ENCODE measurements around the gene TRA2A. TPM values are rescaled to one million over a fixed set of nuclear protein-coding genes. Genes with fewer than 3 reads are reported as not detected.

TRA2A gene
- 10 to 100 TPM; 13.2 to 55.7 (median 30.6) TPM for total RNA-seq
- 10 to 100 TPM; 32.5 to 37.6 TPM for polyA plus RNA-seq
- long read RNA-seq, donor 1, transcript TRA2A-201 (8 exons, 1,845 nt) = major isoform, 17 of 21 reads
- long read RNA-seq, donor 1, partial matches to known transcripts = 0 of 21 reads
- long read RNA-seq, donor 1, other reads (novel, unspliced or antisense) = 4 of 21 reads
- long read RNA-seq, donor 2, transcript TRA2A-201 (8 exons, 1,845 nt) = major isoform, 57 of 70 reads
- long read RNA-seq, donor 2, partial matches to known transcripts = 1 of 70 reads
- long read RNA-seq, donor 2, other reads (novel, unspliced or antisense) = 12 of 70 reads
- long read RNA-seq, donor 3, transcript TRA2A-201 (8 exons, 1,845 nt) = major isoform, 13 of 16 reads
- long read RNA-seq, donor 3, partial matches to known transcripts = 0 of 16 reads
- long read RNA-seq, donor 3, other reads (novel, unspliced or antisense) = 3 of 16 reads

DNA sequence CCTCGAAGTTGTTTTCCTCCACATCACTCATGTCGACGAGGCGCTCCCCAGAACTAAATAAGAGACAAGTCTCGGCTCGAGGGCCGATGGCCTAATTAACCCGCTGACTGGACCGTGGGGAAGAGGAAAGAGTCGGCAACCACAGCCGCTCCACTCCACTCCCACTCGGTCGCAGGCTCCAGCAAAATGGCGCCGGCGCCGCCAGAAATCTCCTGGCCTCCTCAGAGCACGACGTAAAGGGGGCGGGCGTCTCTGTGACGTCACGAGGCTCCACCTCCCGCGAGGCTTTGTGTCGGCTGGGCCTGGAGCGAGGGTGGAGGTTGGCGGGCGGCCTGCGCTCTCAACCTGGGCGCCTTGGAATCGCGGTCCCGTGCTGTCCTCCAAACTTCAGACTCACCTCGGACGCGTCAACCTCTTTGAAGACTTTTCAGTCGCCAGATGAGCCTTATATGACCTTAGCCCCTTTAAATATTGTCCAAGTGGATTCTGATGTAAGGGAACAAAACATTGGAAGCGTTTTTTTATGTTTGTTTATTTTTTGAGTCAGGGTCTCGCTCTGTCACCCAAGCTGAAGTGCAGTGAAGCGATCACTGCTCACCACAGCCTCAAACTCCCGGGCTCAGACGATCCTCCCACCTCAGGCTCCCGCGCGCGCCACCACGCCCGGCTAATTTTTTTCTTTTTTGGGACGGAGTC is at the start of gene TRA2A:
TSS of gene TRA2A (minus strand) at position 188 of the 696 bp plus-strand sequence. CDS start at position 31, 157 bp downstream.
- WGBS, 4 donors = 14 to 19% (median 16%) methylated on average over 43 to 50 of the region's 50 CpGs
- TF ChIP-seq, protein P1, sequence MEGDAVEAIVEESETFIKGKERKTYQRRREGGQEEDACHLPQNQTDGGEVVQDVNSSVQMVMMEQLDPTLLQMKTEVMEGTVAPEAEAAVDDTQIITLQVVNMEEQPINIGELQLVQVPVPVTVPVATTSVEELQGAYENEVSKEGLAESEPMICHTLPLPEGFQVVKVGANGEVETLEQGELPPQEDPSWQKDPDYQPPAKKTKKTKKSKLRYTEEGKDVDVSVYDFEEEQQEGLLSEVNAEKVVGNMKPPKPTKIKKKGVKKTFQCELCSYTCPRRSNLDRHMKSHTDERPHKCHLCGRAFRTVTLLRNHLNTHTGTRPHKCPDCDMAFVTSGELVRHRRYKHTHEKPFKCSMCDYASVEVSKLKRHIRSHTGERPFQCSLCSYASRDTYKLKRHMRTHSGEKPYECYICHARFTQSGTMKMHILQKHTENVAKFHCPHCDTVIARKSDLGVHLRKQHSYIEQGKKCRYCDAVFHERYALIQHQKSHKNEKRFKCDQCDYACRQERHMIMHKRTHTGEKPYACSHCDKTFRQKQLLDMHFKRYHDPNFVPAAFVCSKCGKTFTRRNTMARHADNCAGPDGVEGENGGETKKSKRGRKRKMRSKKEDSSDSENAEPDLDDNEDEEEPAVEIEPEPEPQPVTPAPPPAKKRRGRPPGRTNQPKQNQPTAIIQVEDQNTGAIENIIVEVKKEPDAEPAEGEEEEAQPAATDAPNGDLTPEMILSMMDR (IDR thresholded peaks at IDR 0.05) = no peak
- TF ChIP-seq POLR2A (IDR thresholded peaks at IDR 0.05) = peak; percentile 80 to 93
- H3K9me3 ChIP-seq = no peaks in the 10 kb centered on the region
- ATAC-seq (peak; percentile 98 to 99 (median 98)), DNase-seq (peak; percentile 97 to 99 (median 98))
- peaks cover 0 to 40% (median 34%) of the 10 kb centered on the region in 12 donors for H3K4me1 ChIP-seq
- H3K36me3 ChIP-seq = no peaks in the 10 kb centered on the region
- H3K27me3 ChIP-seq = no peaks in the 10 kb centered on the region
- peak within 1 kb of the TSS; percentile 36 to 97 (median 84) for H3K4me3 ChIP-seq
- H3K27ac ChIP-seq = peak within 1 kb of the TSS; percentile 83 to 99 (median 96)
- intact Hi-C loops (cut with DNase I) = loop anchor here in 2 of 10 donors (2.0 to 10.0 kb wide), 3 partner anchors 149 to 237 kb away; partner anchors contain the start of genes MALSU1 (in 2 of the 2) and FAM221A (in 1 of the 2)

DNA sequence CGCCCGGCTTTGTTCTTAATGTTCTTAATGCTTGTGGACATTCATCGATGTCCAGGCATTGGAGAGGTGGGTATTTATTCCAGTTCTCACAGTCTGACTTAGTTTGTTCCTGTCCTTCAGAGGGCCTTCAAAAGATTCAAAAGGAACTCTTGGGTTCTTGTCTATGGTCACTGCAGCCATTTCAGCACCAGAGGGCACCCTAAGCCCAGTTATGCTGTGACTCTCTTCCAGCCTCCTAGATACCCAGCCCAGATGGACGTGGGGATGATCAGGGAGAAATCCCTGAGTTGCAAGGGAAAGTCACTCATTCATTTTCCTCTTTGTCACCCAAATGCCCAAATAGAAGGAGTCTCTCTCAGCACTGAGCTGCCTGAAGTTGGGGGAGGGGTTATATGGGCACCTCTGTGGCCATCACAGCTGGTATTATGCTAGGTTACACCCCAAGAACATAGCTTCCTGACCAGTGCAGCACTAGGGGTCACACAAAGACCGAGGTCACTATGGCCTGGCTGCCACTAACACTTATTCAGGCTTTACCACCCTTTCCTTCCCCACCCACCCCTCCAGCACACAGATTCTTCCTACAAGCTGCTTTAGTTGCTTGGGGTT is 38.9 kb upstream of the TRA2A start:
- Histone ChIP-seq H3K27me3 (peaks cover 0 to 17% (median 0%) of the 10 kb centered on the region in 9 donors), H3K27ac (no peak overlapping the region), H3K4me3 (no peak overlapping the region), H3K36me3 (no peaks in the 10 kb centered on the region), H3K4me1 (peaks cover 0 to 3% (median 0%) of the 10 kb centered on the region in 12 donors), H3K9me3 (no peaks in the 10 kb centered on the region)
- 26 to 33% (median 27%) methylated on average over 5 of the region's 5 CpGs for WGBS, 4 donors
- ATAC-seq (peak; percentile 67 to 96 (median 91)), DNase-seq (peak; percentile 48 to 74 (median 68))
- intact Hi-C loops (cut with DNase I) = loop anchor here (1.0 to 10.0 kb wide), 5 partner anchors 142 to 1097 kb away; no protein-coding TSS in a partner anchor
- TF ChIP-seq, protein P1 (IDR thresholded peaks at IDR 0.05) = peak; percentile 66 to 90 (median 84)
- TF ChIP-seq POLR2A (IDR thresholded peaks at IDR 0.05) = no peak

DNA sequence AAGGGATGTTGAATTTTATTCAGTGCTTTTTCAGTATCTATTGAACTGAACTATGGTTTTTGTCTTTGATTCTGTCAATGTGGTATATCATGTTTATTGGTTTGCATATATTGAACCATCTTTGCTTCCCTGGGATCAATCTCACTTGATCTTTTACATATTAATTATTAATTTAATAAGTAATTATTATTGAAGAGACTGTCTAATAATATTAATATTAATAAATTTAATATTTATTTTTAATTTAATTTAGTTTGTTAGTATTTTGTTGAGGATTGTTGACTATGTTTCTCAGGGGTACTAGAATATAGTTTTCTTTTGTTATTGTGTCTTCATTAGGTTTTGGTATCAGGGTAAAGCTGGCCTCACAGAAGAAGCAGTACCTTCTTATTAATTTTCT is 26.5 kb upstream of the TRA2A start:
- no peaks in the 10 kb centered on the region for H3K36me3 ChIP-seq
- TF ChIP-seq POLR2A (IDR thresholded peaks at IDR 0.05) = no peak
- DNase-seq (no peak), ATAC-seq (no peak)
- no peaks in the 10 kb centered on the region for H3K4me1 ChIP-seq
- H3K27me3 ChIP-seq = peaks cover 0 to 18% (median 0%) of the 10 kb centered on the region in 9 donors
- no peaks in the 10 kb centered on the region for H3K9me3 ChIP-seq
- intact Hi-C loops (cut with DNase I) = no loop called here
- H3K4me3 ChIP-seq = no peak overlapping the region
- no peak overlapping the region for H3K27ac ChIP-seq

DNA sequence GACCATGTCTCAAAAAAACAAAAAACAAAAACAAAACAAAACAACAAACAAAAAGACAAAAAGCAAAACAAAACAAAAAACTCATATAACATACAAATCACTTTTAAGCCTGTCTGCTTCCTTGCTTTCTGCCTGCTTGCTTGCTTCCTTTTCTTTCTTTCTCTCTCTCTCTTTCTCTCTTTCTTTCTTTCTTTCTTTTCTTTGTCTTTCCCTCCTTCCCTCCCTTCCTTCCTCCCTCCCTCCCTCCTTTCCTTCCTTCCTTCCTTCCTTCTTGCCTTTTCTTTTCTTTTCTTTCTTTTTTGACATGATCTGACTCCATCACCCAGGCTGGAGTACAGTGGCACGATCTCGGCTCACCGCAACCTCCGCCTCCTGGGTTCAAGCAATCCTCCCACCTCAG is 15.9 kb upstream of the TRA2A start:
- H3K27ac ChIP-seq = no peak overlapping the region
- H3K9me3 ChIP-seq = peaks cover 0 to 3% (median 0%) of the 10 kb centered on the region in 12 donors
- H3K4me3 ChIP-seq = no peak overlapping the region
- TF ChIP-seq, protein P1 (IDR thresholded peaks at IDR 0.05) = no peak
- no peak for TF ChIP-seq POLR2A (IDR thresholded peaks at IDR 0.05)
- ATAC-seq (no peak), DNase-seq (no peak)
- no peaks in the 10 kb centered on the region for H3K27me3 ChIP-seq
- H3K36me3 ChIP-seq = no peaks in the 10 kb centered on the region
- intact Hi-C loops (cut with DNase I) = loop anchor here in 4 of 10 donors (1.0 to 10.0 kb wide), 5 partner anchors 165 to 1117 kb away; partner anchors contain the start of gene STK31 (in 1 of the 4)
- H3K4me1 ChIP-seq = no peaks in the 10 kb centered on the region
- WGBS, 4 donors = 83 to 89% (median 86%) methylated on average over 4 of the region's 4 CpGs

Data from heart left ventricle (tissue), 16 donors.